ENCODE results near the gene LYPD6B.

Gene LYPD6B

DNA sequence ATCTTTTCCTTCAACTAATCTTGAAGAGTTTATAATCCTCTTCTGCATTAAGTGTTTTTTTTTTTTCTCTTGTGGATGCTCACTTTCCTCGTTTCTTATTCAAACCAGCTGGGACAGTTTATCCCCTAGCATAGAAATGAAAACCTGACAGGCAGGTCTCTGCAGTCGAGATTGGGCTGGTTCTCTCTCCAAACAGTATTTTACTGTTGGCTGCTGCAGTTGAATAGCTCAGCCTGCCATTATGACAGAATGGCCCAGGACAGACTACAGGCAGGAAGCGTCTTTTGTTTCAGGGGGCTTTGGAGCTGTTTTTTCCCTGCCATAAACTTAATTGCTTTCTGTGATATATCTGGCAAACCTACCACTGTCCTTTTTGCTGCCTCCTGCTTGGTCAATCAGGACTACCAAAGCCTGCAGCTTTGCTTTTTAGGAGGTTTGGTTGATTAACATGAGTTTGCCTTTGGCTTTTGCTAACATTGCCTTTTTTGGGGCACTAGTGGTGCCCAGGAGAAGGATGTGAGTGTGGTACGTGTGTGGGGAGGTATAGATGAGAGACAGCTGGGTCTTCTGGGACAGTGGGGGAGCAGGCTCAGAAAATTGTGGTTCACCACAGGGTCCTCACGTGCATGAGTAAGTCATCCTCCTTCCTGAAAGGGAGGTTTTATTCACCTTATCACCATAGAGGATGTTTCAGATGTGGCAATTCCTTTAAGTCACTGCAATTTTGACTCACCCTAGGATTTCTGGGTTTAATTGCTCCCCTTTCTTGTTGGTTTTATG lies 128.7 kb downstream of the LYPD6B start:
- no peak for FAIRE-seq

DNA sequence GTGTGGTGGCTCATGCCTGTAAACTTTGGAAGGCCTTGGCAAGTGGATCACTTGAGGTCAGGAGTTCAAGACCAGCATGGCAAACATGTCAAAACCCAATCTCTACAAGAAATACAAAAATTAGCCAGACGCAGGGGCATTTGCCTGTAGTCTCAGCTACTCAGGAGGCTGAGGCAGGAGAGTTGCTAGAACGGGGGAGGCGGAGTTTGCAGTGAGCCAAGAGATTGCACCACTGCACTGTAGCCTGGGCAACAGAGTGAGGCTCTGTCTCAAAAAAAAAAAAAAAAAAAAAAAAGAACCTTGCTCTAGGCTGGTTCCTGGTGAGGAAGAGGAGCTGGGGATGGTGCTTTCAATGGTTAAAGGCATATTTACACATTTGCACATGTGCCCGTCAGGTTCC lies 129.4 kb downstream of the LYPD6B start:
- FAIRE-seq: no peak

DNA sequence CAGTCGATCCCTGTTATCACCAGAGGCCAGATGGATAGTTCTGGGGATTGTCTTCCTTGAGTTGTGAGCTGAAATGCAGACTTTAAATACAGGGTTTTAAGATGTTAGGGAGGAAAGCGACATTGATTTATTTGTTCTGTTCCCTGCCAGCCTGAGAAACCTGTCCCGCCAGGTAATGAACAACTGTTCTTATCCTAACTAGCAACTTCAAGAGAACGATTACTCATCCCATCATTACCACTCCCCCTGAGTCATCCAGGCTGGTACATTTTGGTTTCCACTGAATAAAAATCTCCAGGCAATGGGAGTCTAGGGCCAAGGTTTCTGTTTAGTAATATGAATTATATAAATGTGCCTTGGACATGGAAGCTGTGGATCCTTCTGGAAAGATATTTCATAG lies 131.2 kb downstream of the LYPD6B start:
- no peak for FAIRE-seq

DNA sequence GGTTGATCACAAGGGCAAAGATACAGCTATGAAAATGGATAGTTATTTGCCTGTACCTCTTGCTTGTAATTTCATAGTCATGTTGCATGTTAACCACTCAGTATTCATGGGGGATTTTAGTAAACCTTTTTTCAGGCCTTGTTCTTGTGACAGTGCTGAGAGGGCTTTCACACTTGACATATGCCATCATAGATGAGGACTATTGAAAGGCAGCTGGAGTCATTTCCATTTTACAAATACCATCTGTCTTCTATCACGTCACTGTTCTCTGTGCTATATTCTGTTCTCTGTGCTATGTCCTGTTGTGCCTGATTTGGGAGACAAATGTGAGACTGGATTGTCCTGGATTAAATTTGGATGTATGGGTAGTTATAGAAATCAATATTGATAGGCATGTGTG lies 131.7 kb downstream of the LYPD6B start:
- no peak for FAIRE-seq

DNA sequence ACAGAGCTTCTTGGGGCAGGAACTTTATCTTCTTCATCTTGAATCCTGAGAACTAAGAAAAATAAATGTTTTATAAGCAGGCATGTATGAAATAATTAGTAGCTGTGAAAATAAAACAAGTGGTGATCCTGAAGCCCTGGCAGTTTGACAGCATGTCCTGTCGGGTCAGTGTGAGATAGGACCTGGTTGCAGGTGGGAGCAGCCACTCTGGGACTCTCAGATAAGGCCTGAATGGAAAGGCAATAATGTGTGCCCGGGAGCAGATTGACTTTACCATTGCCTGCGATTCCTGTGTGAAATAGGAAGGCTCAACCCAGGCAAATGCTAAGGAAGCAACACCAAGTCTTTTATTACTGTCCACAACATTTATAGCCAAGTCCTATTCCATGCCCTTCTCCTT lies 132.4 kb downstream of the LYPD6B start:
- FAIRE-seq: no peak

DNA sequence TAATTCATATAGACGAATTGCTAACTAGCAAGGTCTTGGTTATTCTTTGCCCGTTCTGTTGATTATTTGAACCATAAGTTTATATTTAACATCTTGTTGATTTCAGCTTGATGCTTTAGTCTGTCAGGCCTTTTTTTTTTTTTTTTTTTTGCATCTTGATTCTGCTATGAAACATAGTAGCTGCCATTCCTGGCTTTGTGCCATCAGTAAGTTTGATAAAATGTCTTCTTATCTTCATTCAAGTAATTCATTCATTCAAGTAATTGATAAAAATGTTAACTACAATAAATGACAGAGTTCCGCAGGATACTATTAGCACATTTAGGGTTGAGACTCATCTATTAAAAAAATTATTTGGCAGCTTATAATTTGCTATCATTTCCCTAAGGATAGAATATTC lies 134.7 kb downstream of the LYPD6B start:
- no peak for FAIRE-seq

DNA sequence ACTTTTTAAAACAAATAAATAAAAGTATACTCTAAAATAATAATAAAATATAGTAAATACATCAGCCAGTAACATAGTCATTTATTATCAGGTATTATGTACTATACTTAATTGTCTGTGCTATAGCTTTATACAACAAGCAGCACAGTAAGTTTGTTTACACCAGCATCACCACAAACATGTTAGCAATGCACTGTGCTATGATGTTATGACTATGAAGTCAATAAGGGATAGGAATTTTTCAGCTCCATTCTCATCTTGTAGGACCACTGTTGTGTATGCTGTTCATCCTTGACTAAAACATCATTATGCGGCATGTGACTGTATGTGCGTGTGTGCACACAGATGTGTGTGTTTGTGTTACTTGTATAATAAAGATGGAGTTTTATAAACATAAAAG lies 137.5 kb downstream of the LYPD6B start:
- FAIRE-seq: no peak

DNA sequence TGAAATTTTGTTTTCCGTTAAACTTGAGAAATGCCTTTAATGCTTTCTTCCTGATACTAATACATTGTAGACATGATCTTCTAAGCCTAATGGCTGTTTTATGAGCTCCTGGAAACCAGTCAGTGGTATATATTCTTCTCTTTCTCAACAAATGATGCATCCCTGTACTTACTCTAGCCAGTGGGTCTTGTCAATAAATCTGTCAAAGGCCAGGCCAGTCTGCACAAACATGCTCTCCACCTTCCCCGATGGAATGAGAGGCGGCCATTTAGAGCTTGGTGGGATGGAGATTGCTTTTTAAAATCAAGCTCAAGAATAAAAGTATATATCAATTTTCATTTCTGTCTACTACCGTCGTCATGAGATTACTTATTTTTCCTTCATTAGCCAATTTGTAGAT lies 140.1 kb downstream of the LYPD6B start:
- FAIRE-seq: no peak

DNA sequence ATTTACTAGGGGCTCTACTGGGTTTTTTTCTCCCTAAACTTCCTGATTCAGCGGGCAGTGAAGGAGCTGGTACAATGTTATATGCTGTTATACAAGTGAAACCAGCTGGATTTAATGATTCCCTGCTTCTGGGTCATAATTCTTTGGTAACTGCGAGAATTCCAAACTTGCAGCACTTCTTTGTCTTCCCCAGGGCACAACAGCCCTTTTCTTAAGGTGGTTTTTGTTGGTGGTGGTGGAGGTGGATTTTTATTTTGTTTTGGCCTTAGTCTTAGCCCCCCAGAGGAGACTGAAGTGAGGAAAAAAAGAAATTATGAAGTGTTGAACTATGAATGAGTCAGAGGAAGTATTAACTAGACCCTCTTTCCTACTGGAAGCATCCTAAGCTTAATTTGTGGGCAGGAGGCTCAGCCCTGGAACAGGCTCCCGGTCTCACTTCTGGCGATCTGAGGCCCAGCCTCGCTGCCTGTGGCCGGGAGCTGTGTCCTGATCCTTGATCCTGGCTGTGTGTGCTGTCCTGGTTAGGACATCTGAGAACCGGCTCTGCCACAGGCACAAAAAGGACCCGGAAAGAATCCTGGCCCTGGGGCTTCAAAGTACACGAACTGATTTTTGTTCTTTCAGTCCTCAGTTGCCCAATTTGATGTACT lies 141.9 kb downstream of the LYPD6B start:
- FAIRE-seq: no peak

DNA sequence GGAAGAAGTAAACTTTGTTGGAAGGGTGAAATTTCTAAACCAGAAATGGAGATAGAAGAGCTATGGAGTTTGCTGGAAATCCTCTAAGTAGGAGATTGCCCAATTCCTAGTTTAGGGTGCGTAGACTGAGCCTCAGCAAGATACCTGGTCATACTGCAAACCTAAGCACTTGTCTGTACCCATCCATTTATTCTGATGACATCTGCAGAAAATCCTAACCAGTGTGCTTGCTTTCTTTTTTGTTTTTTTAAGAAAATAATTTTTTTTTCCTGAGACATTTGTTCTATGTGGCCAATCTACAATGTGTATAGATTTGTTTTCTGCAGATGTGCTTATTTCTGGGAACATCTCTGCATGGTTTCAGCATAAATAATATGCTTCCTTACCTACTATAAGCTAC lies 144.7 kb downstream of the LYPD6B start:
- FAIRE-seq: no peak

DNA sequence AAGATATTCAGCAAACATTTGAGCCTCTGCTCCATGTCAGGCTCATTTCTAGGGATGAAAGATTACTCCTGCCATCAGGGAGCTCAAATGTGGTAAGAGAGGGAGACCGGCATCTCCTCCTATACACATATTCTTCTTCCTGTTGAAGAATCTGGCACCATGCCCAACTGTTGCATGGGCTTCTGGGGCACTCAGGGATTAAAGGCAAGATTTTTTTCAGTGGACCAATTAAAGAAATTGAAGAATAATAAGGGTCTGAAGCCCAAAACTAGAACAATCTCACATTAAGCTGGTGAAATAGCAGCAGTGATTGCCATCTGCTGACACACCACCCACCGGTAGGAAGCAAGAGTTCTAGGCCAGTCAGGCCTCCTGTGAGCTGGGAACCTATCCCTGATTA lies 146.5 kb downstream of the LYPD6B start:
- no peak for FAIRE-seq

DNA sequence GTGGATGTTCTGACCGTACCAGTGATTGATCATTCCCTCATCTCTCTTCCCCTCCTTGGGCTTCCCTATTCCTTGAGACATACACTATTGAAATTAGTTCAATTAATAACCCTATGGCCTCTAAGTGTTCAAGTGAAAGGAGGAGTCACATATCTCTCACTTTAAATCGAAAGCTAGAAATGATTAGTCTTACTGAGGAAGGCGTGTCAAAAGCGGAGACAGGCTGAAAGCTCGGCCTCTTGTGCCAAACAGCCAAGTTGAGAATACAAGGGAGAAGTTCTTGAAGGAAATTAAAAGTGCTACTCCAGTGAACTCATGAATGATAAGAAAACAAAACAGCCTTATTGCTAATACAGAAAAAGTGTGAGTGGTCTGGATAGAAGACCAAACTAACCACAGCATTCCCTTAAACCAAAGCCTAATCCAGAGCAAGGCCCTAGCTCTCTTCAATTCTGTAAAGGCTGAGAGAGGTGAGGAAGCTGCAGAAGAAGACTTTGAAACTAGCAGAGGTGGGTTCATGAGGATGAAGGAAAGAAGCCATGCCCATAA lies 147.5 kb downstream of the LYPD6B start:
- no peak for FAIRE-seq

DNA sequence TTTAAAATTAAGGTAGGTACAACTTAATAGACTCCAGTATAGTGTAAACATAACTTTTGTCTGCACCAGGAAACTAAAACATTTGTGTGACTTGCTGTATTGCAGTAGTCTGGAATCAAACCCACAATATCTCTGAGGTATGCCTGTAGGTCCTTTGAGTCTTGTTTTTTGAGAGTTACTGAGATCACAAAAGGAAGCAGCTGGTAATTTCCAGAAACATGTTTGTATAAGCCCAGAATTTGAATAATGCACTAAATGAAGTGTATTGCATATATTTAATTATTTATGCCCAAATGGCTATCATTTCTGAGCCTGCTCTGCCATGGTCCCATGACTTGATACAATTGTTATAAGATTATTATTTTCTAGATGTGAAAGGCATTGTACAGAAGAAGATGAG lies 148.6 kb downstream of the LYPD6B start:
- no peak for FAIRE-seq

DNA sequence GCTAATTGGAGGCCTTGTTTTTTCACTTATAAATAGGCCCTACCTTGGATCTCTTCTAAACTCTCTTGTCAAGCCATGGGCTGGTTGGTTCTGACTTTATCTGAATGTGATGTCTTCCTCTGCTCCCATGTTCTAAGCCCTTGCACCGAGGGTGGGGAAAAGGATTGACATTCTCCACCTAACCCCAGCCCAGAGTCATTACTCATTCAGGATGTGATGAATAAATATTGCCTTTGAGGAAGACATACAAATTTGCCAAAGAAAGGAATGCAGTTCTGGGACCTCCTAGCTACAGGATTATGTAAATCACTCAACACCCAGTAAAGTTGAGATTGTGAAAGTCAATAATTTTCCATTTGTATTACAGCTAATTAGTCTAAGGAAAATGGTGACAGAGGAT lies 149.8 kb downstream of the LYPD6B start:
- no peak for FAIRE-seq

DNA sequence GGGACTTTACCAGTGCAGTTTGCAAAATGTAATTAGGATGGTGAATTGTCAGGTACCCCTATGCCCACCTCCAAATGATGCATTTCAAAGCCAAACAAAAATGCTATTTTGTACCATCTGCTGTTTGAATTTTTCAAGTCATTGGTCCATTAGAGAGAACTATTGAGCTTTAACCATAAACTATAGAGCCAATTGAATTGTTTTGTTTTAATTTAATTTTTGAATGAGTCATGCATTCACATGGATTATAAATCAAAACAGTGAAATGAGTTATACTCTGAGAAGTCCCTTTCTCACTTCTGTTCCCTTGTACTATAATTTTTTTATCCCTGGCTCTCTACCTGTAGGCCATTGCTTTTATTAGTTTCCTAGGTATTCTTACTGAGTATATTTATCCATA lies 151.3 kb downstream of the LYPD6B start:
- FAIRE-seq: no peak

DNA sequence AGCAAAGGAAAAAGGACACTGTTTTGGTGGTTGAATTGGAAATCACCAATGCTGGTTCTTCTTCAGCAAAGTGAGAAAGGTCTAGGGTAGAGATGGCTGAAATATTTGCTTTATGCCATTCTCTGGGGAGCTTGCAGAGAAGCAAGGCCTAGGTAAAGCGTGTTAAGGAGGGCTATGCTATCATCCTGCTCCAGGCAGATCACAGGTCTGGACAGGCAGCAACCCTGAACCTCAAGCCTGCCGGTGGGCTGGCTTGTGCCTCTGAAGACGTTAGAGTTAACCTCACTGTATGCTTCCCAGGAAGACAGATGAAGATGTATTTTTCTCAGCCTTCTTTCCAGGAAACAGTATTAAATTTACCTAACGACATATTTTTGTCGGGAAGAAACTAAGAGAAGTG lies 153.4 kb downstream of the LYPD6B start:
- no peak for FAIRE-seq

DNA sequence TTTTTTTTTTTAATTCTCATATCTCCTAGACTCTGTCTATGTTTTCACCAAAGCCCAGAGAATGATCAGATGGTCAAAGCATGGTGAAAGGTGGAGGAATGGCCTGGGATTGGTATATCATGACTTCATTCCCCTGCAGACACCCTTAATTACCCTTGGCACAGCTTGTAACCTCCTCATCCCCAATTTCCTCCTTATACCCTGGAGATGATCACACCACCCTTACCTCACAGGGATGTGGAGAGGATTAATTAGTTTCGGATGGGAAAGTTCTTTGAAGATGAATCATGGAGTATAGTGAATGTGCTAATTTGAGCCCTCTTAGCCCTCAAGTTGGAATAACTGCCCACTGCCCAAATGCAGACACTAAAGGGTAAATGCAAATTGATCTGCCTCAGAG lies 153.9 kb downstream of the LYPD6B start:
- FAIRE-seq: no peak

DNA sequence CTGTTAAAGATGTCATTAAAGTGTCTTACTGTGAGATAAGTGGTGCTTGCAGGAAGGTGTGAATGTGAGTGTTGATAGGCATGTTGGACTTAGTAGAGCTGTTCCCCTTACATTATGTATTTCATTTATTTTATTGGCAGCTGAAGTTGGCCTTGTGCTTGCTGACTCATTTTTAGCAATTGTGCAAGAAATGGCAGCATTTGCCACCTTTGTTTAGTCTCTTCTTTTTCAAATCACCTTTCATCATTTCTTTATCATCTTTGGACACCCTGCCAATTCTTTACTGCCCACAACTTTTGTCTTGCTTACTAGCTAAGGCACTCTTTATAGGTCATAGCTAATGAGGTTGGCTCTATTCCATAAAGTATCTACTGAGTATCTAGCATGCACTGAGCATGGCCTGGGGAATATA lies 161.6 kb downstream of the LYPD6B start:
- no peak for FAIRE-seq

DNA sequence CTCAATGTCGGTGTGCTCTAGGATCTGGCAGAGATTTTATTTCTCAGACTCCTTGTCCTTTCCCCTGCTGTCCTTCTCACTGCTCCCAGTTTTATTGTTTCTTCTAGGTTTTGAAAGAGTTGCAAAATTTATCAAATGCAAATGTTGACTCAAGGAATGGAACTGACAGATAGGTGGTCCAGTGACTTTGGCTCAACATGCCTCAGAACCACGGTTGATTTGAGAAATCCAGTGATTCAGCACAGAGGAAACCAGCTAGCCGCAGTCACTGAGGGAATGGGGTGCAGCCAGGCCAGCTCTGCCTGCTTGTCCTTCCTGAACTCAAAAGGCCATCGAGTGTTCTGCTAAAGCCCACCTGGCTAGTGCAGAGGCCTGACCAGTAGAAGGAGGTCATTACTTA lies 166.2 kb downstream of the LYPD6B start:
- FAIRE-seq: no peak

DNA sequence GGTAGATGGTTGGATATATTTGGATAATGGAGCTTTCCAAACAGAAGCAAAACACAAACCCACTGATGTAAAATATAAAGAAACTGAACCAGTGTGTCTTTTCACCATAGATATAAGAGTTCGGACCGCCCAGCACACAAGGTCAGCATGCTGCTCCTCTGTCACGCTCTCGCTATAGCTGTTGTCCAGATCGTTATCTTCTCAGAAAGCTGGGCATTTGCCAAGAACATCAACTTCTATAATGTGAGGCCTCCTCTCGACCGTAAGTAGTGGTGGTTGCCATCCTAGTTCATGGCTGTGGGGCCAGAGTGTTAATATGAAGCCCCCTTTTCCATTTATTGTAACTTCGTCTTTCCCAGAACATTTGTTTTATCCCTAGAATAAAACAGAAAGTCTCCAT lies 166.6 kb downstream of the LYPD6B start:
- FAIRE-seq: no peak

DNA sequence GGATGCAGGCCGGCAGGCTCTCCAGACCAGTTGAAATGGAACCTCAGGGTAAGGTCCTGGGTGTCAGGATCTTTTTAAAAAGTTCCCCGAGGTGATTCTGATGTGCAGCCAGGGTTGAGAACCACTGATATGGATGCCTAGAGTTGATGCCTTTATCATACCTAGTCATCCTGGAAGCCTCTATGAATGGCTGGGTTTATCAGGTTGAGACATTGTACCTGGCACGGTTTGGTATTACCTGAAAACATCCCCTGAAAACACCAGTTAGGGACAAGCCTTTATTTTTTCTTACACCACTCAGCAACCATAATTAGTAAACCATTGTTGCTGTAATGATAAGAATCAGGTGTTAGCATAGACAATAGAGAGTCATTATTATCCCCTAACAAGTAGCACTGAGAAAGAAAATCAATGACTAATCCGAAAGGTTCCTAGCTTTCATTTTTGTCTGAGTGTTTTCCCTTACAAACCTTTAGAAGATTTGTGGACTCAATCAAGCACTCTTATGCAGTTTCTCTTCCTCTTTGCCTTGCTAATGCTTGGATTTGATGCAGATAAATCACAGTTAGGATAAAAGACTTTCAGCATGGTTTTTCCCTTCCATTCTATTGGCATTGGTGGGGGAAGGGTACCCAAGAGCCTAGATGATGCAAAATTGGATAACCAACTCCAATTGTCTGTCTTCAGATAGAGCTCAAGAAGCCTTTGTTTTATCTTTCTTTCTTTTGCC lies 175.4 kb downstream of the LYPD6B start:
- FAIRE-seq: no peak

DNA sequence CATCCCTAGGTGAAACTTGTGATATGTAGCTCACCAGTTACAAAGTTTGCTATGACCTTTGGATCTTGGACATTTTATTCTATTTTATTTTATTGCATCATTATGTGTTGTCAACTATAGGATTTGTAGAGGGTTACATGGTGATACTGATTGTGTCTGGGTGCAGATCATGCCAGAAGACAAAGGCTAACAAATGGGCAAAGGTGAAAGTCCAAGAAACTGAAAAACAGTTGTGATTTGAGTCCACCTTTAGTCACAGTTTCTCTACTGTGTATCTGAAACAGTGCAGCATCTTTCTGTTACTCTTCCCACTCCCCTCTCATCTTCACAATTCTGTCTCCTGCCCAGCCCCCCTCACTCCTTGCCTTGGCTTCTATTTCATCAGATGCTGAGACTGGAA lies 180.0 kb downstream of the LYPD6B start:
- no peak for FAIRE-seq

DNA sequence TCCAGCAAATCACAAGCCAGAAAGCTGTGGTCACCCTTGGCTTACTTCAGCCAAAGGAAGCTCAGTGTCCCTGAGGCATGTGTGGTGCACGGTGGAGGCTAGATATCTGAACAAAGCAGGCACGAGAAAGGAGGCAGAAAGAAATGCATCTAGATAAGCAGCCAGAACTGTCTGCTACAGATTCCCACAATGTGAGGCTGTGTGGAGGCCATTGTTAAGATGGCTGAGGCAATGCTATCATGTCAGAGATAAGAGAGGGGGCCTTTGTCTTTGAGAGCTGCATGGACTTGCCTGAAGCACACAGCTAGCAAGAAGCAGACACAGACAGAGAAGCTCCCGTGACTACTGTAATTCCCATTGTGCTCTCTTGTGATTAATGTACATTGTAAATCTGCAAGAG lies 181.4 kb downstream of the LYPD6B start:
- no peak for FAIRE-seq

DNA sequence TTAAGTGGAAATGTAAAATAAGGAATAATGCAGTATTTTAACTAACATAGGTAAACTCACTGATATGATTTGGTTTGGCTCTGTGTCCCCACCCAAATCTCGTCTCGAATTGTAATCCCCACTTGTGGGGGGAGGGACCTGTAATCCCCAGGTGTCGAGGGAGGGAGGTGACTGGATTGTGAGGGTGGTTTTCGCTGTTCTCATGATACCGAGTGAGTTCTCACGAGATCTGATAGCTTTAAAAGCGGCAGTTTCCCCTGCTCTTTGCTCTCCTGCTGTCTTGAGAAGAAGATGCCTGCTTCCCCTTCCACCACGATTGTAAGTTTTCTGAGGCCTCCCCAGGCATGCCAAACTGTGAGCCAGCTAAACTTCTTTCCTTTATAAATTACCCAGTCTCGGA lies 182.5 kb downstream of the LYPD6B start:
- FAIRE-seq: no peak

All from G401.6 (cell line).